ENCODE results near the gene MRGPRX4.
"Not testable (repeated sequence)": the region's sequence is repeated elsewhere in the genome, so short reads cannot be mapped to it uniquely, and the experiment has no call there.

MRGPRX4 gene

GRCh38 chr11:18172666-18173065 lies at the start of gene MRGPRX4:
TSS of gene MRGPRX4 (plus strand) at chr11:18172837. CDS start at chr11:18173257, 420 bp downstream.
- TF ChIP-seq FOXM1 (IDR thresholded peaks at IDR 0.05; ENCODE audit: borderline replicate concordance) (no peak), PKNOX1 (IDR thresholded peaks at IDR 0.05) (no peak), LEF1 (IDR thresholded peaks at IDR 0.05; ENCODE audit: borderline replicate concordance) (no peak), CTBP1 (IDR thresholded peaks at IDR 0.05; ENCODE audit: borderline replicate concordance) (no peak), BHLHE40 (IDR thresholded peaks at IDR 0.05; ENCODE audit: borderline replicate concordance) (no peak), SP1 (IDR thresholded peaks at IDR 0.05) (no peak)
- ChIA-PET CTCF (no interaction called here), POLR2A (no interaction called here)
- no peak for DNase-seq (ENCODE audit: extremely low spot score)

- DNase-seq (ENCODE audit: extremely low spot score); CTCF ChIA-PET; POLR2A ChIA-PET: not testable (repeated sequence)
Measured at GRCh38 chr11:18131115-18131514, 41.5 kb upstream of the MRGPRX4 start.

- CTCF ChIA-PET, result no interaction called here
- POLR2A ChIA-PET, result no interaction called here
Measured at GRCh38 chr11:18132341-18132740, 40.3 kb upstream of the MRGPRX4 start, which contains the start of gene MRGPRX3. TSS of gene MRGPRX3 (plus strand) at chr11:18132571. CDS start at chr11:18137203, 4,632 bp downstream.

GRCh38 chr11:18135308-18135707 lies 37.3 kb upstream of the MRGPRX4 start:
- TF ChIP-seq FOXM1 (IDR thresholded peaks at IDR 0.05; ENCODE audit: borderline replicate concordance) (no peak), PKNOX1 (IDR thresholded peaks at IDR 0.05) (no peak)
- DNase-seq (ENCODE audit: extremely low spot score), result no peak
- ChIA-PET POLR2A (no interaction called here), CTCF (no interaction called here)

More at GRCh38 chr11:18132341-18132740, 40.3 kb upstream of the MRGPRX4 start, which contains the start of gene MRGPRX3:
- no peak for DNase-seq (ENCODE audit: extremely low spot score)
- no peak for TF ChIP-seq FOXA1 (IDR thresholded peaks at IDR 0.05)
- no peak for TF ChIP-seq NFRKB (IDR thresholded peaks at IDR 0.05)
- TF ChIP-seq TARDBP (IDR thresholded peaks at IDR 0.05), result no peak
- TF ChIP-seq L3MBTL2 (conservative IDR thresholded peaks at IDR 0.05), result no peak

- TF ChIP-seq ARNT (IDR thresholded peaks at IDR 0.05) (no peak), CTBP1 (IDR thresholded peaks at IDR 0.05; ENCODE audit: borderline replicate concordance) (no peak), BHLHE40 (IDR thresholded peaks at IDR 0.05; ENCODE audit: borderline replicate concordance) (no peak), FOXM1 (IDR thresholded peaks at IDR 0.05; ENCODE audit: borderline replicate concordance) (no peak), FOXK2 (IDR thresholded peaks at IDR 0.05) (no peak), ZNF384 (IDR thresholded peaks at IDR 0.05) (no peak), LEF1 (IDR thresholded peaks at IDR 0.05; ENCODE audit: borderline replicate concordance) (no peak)
- no peak for DNase-seq (ENCODE audit: extremely low spot score)
- POLR2A ChIA-PET, result no interaction called here
- CTCF ChIA-PET, result no interaction called here
Measured at GRCh38 chr11:18137186-18137800, 35.3 kb upstream of the MRGPRX4 start.

GRCh38 chr11:18140145-18140544 lies 32.5 kb upstream of the MRGPRX4 start:
- TF ChIP-seq BHLHE40 (IDR thresholded peaks at IDR 0.05; ENCODE audit: borderline replicate concordance) (no peak), TARDBP (IDR thresholded peaks at IDR 0.05) (no peak), FOXK2 (IDR thresholded peaks at IDR 0.05) (no peak), NFRKB (IDR thresholded peaks at IDR 0.05) (no peak), HDGF (IDR thresholded peaks at IDR 0.05; ENCODE audit: borderline replicate concordance) (no peak), PKNOX1 (IDR thresholded peaks at IDR 0.05) (no peak)
- ChIA-PET POLR2A (no interaction called here), CTCF (no interaction called here)
- DNase-seq (ENCODE audit: extremely low spot score), result no peak

- no peak for DNase-seq (ENCODE audit: extremely low spot score)
- ChIA-PET CTCF (interaction anchor here (0.6 kb wide), 2 partner anchors 29 to 336 kb away, joined by 3 to 5 read pairs; no protein-coding TSS in a partner anchor), POLR2A (no interaction called here)
- TF ChIP-seq PKNOX1 (IDR thresholded peaks at IDR 0.05) (no peak), NFRKB (IDR thresholded peaks at IDR 0.05) (no peak), SP1 (IDR thresholded peaks at IDR 0.05) (no peak), FOXM1 (IDR thresholded peaks at IDR 0.05; ENCODE audit: borderline replicate concordance) (no peak), CTBP1 (IDR thresholded peaks at IDR 0.05; ENCODE audit: borderline replicate concordance) (no peak), BHLHE40 (IDR thresholded peaks at IDR 0.05; ENCODE audit: borderline replicate concordance) (no peak), FOXA1 (IDR thresholded peaks at IDR 0.05) (no peak), ELF4 (IDR thresholded peaks at IDR 0.05) (no peak), HDGF (IDR thresholded peaks at IDR 0.05; ENCODE audit: borderline replicate concordance) (no peak), L3MBTL2 (conservative IDR thresholded peaks at IDR 0.05) (no peak), LEF1 (IDR thresholded peaks at IDR 0.05; ENCODE audit: borderline replicate concordance) (no peak), FOXK2 (IDR thresholded peaks at IDR 0.05) (no peak)
Measured at GRCh38 chr11:18144243-18144642, 28.4 kb upstream of the MRGPRX4 start.
